ENCODE results near the gene PTPN13. TPM values are rescaled to one million over a fixed set of nuclear protein-coding genes. Genes with fewer than 3 reads are reported as not detected.

The PTPN13 gene
- total RNA-seq, 1 donor from 2014 or later, result 38.9 TPM

DNA sequence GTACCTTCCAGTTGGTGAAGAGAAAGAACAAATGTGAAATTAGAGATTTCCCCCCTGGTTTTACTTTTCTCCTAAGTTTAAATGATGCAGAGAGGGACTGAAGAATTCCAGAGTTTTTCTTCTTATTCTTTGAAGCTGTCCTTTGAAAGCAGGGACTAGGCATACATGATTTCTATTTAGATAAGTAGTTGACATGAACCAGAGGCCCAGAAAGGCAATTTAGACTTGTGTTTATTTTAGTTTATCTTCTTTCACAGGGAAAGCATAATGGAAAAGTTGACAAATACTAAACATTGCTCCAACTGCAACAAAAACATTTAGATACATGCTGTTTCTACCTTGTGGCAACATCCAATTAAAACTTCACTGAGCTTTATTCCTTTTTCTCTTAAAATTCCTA is 32.0 kb downstream of the PTPN13 start:
- Mint-ChIP-seq H3K4me3 (ENCODE audit: unreplicated experiment) (no peak overlapping the region), H3K9me3 (ENCODE audit: low read depth) (no peaks in the 10 kb centered on the region), H3K4me1 (ENCODE audit: low read depth) (peaks cover 12% of the 10 kb centered on the region), H3K27ac (ENCODE audit: unreplicated experiment) (no peak overlapping the region), H3K27me3 (ENCODE audit: low read depth) (no peaks in the 10 kb centered on the region), H3K36me3 (ENCODE audit: low read depth) (no peaks in the 10 kb centered on the region)
- DNase-seq (ENCODE audit: low spot score), result no peak
- TF ChIP-seq, protein P1, sequence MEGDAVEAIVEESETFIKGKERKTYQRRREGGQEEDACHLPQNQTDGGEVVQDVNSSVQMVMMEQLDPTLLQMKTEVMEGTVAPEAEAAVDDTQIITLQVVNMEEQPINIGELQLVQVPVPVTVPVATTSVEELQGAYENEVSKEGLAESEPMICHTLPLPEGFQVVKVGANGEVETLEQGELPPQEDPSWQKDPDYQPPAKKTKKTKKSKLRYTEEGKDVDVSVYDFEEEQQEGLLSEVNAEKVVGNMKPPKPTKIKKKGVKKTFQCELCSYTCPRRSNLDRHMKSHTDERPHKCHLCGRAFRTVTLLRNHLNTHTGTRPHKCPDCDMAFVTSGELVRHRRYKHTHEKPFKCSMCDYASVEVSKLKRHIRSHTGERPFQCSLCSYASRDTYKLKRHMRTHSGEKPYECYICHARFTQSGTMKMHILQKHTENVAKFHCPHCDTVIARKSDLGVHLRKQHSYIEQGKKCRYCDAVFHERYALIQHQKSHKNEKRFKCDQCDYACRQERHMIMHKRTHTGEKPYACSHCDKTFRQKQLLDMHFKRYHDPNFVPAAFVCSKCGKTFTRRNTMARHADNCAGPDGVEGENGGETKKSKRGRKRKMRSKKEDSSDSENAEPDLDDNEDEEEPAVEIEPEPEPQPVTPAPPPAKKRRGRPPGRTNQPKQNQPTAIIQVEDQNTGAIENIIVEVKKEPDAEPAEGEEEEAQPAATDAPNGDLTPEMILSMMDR (IDR thresholded peaks at IDR 0.05), result no peak

DNA sequence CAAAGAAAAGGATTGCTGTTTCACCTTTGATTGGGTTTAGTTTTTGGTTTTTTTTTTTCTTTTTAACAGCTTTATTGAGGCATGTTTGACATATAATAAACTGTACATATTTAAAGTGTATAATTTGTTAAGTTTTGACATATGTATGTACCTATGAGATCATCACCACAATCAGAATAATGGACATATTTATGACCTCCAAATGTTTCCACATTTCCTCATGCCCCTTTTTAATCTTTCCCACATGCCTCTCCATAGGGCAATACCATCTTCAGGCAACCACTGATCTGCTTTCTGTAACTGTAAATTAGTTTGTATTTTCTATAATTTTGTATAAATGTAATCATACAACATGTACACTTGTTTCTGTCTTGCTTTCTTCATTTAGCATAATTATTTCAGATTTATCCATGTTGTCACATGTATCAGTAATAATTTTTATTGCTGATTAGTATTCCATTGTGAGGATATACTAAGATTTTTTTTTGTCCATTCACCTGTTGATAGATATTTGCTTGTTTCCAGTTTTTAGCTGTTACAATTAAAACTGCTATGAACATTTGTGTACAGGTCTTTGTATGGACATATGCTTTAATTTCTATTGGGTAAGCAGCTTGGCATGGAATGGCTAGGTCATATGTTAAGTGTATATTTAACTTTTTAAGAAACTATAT is 33.5 kb downstream of the PTPN13 start:
- no peak for DNase-seq (ENCODE audit: low spot score)
- H3K27ac Mint-ChIP-seq (ENCODE audit: unreplicated experiment), result no peak overlapping the region
- peaks cover 11% of the 10 kb centered on the region for H3K4me1 Mint-ChIP-seq (ENCODE audit: low read depth)
- no peaks in the 10 kb centered on the region for H3K27me3 Mint-ChIP-seq (ENCODE audit: low read depth)
- no peaks in the 10 kb centered on the region for H3K36me3 Mint-ChIP-seq (ENCODE audit: low read depth)
- TF ChIP-seq, protein P1 (IDR thresholded peaks at IDR 0.05), result no peak
- H3K9me3 Mint-ChIP-seq (ENCODE audit: low read depth), result no peaks in the 10 kb centered on the region
- no peak overlapping the region for H3K4me3 Mint-ChIP-seq (ENCODE audit: unreplicated experiment)

DNA sequence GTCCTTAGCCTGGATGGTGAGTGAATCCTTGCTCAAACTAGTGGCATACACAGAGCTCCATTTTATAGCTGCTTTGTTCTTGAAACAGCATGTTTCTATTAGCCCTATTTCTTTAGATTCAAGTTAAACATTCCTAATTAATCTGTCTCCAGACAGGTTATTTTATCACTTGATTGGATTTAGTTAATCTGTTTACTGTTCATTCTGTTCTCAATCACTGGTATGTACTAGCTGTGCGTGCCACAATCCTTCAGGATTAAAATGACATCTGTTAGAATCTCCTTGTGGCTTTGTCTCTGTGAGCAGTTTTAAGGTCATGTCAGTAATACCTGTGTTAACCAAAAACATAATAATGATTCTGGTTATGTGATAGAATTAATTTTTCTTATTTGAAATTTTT is 36.5 kb downstream of the PTPN13 start:
- Mint-ChIP-seq H3K36me3 (ENCODE audit: low read depth) (peaks cover 2% of the 10 kb centered on the region), H3K27ac (ENCODE audit: unreplicated experiment) (no peak overlapping the region), H3K27me3 (ENCODE audit: low read depth) (no peaks in the 10 kb centered on the region), H3K4me1 (ENCODE audit: low read depth) (peaks cover 30% of the 10 kb centered on the region), H3K9me3 (ENCODE audit: low read depth) (no peaks in the 10 kb centered on the region), H3K4me3 (ENCODE audit: unreplicated experiment) (no peak overlapping the region)
- TF ChIP-seq, protein P1 (IDR thresholded peaks at IDR 0.05), result no peak
- no peak for DNase-seq (ENCODE audit: low spot score)

DNA sequence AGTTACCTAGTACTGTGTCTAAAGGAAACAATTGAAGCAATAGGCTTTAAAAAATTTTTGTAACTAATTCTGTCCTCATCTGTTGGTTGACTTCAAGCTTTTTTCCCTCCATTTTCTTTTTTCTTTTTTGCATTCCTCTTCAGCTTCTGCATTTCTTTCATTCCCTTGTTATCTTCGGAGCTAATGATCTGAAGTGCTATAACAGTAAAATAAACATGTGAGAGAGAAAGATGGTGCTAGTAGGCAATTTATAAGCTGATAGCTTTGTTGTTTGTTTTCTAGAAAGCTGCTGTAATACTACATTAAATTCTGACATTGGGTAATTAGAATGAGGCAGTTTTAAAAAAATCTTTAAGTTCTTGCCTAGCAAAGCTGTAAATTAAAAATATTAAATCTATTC is 37.1 kb downstream of the PTPN13 start:
- peaks cover 26% of the 10 kb centered on the region for H3K4me1 Mint-ChIP-seq (ENCODE audit: low read depth)
- no peaks in the 10 kb centered on the region for H3K27me3 Mint-ChIP-seq (ENCODE audit: low read depth)
- TF ChIP-seq, protein P1 (IDR thresholded peaks at IDR 0.05), result no peak
- H3K9me3 Mint-ChIP-seq (ENCODE audit: low read depth), result no peaks in the 10 kb centered on the region
- H3K4me3 Mint-ChIP-seq (ENCODE audit: unreplicated experiment), result no peak overlapping the region
- H3K27ac Mint-ChIP-seq (ENCODE audit: unreplicated experiment), result no peak overlapping the region
- peaks cover 6% of the 10 kb centered on the region for H3K36me3 Mint-ChIP-seq (ENCODE audit: low read depth)
- no peak for DNase-seq (ENCODE audit: low spot score)

DNA sequence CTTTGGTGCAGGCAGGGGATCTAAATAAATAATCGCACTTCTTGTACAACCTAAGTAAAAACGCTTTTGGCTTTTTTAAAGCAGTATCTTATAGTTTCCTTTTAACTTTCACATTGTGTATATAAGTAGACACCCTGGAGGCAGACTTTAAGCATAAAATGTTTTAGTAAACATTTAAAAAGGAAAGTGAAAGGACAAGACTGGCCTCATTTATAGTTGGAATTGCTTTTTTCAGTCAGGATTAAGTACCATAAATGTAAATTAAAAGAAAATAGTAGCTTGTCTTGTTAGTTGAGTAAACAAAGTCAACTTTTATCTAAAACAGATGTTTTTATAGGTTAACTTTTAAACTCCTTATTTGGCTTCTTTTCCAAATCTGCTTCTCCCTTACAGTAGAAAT is 39.7 kb downstream of the PTPN13 start:
- Mint-ChIP-seq H3K27me3 (ENCODE audit: low read depth) (no peaks in the 10 kb centered on the region), H3K27ac (ENCODE audit: unreplicated experiment) (peak overlapping the region; percentile 45)

More for the DNA sequence above, 39.7 kb downstream of the PTPN13 start:
- DNase-seq (ENCODE audit: low spot score), result no peak
- Mint-ChIP-seq H3K36me3 (ENCODE audit: low read depth) (peaks cover 17% of the 10 kb centered on the region), H3K4me3 (ENCODE audit: unreplicated experiment) (no peak overlapping the region), H3K4me1 (ENCODE audit: low read depth) (peaks cover 26% of the 10 kb centered on the region), H3K9me3 (ENCODE audit: low read depth) (no peaks in the 10 kb centered on the region)
- TF ChIP-seq, protein P1 (IDR thresholded peaks at IDR 0.05), result peak; percentile 19
